Measurements from ENCODE around the gene EXOC3.

EXOC3 gene

DNA sequence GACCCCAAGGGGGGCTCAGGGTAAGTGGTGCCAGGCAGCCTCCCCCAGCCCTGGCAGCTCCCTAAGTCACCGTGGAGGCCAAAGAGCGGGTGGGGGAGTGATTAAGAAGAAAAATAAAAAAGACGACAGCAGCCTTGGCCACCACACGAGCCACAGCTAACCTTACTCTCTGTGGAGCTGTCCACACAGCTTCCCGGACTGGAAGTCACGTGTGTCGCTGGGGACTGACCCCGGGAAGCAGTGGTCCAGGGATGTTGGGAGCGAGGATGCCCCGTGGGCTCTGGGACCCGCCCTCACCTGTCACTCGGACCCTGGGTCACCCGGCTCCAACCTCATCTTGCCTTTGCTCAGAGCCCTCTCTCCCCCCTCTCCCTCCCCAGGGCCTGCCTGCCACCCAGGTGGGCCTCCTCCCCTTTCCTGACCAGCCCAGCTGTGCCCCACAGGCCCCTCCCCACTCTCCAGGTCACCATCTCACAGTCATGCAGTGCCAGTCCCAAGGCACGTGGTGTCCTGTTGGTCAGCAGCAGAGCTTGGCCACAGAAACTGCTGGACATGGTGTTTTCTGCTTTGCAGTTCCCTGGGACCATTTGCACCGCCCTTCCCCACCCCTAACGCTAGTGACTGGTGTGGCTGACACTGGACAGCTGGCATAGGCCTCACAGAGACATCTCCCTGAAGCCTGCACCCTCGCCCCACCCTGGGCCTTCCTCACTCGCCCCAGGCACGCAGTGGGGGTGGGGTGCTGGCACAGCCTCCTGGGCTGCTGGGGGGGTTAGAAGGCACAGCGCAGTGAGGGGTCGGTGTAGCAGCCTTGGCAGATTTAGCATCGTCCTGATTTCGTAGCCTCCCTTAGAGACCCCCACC is 9.8 kb upstream of the EXOC3 start:
- no peak overlapping the region for H3K4me3 ChIP-seq (ENCODE audit: low read depth, low read length)
- TF ChIP-seq, protein P1, sequence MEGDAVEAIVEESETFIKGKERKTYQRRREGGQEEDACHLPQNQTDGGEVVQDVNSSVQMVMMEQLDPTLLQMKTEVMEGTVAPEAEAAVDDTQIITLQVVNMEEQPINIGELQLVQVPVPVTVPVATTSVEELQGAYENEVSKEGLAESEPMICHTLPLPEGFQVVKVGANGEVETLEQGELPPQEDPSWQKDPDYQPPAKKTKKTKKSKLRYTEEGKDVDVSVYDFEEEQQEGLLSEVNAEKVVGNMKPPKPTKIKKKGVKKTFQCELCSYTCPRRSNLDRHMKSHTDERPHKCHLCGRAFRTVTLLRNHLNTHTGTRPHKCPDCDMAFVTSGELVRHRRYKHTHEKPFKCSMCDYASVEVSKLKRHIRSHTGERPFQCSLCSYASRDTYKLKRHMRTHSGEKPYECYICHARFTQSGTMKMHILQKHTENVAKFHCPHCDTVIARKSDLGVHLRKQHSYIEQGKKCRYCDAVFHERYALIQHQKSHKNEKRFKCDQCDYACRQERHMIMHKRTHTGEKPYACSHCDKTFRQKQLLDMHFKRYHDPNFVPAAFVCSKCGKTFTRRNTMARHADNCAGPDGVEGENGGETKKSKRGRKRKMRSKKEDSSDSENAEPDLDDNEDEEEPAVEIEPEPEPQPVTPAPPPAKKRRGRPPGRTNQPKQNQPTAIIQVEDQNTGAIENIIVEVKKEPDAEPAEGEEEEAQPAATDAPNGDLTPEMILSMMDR (IDR thresholded peaks at IDR 0.05; ENCODE audit: borderline replicate concordance, insufficient read depth, low read depth, low read length), result no peak

DNA sequence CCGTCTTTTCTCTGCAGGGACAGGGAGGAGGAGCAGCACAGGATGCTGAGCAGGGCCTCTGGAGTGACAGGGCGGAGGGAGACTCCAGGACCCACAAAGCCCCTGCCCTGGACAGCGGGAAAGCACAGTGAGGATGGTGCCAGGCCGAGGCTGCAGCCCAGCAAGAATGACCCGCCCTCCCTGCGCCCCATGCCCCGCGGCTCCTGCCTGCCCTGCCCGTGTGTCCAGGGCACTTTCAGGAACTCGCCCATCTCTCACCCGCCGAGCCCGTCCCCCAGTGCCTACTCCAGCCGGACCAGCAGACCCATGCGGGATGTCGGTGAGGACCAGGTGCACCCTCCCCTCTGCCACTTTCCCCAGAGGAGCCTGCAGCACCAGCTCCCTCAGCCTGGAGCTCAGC is 9.1 kb upstream of the EXOC3 start:
- H3K4me3 ChIP-seq (ENCODE audit: low read depth, low read length), result no peak overlapping the region
- TF ChIP-seq, protein P1 (IDR thresholded peaks at IDR 0.05; ENCODE audit: borderline replicate concordance, insufficient read depth, low read depth, low read length), result no peak

DNA sequence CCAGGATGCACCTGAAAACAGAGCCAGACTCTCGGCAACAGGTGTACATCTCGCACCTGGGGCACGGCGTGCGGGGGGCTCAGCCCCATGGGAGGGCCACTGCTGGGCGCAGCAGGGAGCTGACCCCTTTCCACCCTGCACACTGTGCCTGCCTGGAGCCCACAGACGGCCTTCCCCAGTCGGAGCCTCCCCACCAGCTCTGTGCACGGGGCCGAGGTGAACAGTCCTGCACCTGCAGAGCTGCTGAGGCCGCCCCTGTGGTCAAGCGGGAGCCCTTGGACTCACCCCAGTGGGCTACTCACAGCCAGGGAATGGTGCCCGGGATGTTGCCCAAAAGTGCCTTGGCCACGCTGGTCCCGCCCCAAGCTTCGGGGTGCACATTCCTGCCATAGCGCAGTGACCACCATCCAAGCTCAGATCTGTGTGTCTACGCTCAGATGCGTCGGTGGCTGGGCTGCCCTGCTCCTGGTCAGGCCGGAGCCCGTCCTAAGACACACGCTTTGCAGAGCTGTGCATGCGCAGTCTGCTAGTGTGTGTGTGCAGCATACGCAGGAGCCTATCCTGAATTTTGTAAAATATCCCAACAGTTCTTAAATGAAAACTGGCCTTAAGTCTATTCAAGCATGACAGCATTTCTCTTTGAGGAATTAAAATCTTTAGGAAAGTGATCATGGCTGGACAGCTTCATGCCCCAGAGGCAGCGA is 8.4 kb upstream of the EXOC3 start:
- TF ChIP-seq, protein P1 (IDR thresholded peaks at IDR 0.05; ENCODE audit: borderline replicate concordance, insufficient read depth, low read depth, low read length), result no peak
- no peak overlapping the region for H3K4me3 ChIP-seq (ENCODE audit: low read depth, low read length)

DNA sequence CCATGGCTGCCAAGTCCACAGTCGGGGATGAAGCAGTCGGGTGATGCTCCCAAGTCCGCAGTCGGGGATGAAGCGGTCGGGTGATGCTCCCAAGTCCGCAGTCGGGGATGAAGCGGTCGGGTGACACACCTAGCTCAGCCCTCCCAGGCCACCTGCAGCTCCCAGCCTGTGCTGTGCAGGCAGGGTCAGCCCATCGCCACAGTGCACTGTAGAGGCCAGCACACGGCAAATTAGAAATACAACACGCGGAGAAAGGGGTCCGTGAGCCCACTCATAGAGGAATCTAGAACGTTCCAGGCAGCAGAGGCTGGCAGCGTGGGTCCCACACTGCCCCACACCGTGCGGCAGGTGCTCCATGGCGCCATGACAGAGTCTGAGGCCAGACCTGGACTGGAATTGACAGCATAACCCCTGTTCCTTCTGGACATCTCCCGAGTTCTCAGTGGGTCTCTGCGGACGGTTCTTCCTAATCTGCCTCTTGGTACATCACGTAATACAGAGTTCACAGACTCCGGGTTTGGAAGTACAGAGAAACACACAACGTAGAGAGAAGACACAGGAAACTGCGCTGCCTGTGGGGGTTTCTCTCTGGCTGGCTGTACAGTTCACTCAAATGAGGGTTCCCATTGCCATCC is 7.7 kb upstream of the EXOC3 start:
- H3K4me3 ChIP-seq (ENCODE audit: low read depth, low read length), result no peak overlapping the region
- TF ChIP-seq, protein P1 (IDR thresholded peaks at IDR 0.05; ENCODE audit: borderline replicate concordance, insufficient read depth, low read depth, low read length), result no peak

DNA sequence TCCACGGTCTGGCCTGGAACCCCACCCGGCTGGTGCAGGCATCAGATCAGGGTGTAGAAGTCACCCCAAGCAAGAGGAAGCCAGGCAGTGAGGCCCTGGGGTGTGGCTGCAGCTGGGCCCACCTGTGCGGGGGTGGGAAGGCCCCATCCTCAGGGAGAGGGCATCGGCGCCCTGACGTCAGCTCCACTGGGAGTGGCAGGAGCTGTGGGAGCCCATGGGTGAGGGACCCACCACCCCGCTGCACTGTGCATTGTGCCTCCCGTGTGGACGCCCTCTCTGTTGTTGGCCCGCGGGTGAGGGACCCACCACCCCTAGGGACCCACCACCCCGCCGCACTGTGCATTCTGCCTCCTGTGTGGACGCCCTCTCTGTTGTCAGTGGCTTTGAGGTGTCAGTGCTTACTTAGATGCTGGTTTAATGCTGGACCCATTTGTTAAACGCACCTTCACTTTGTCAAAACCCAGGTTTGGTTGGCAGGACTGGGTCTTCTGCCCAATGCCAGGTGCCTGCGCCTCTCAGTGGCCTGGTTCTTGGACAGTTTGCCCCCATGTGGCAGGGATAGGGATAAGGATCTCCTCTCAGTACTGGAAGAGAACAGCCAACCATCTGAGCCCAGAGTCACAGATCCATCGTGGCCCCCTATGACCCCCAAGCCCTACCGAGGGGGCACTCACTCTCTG is 6.9 kb upstream of the EXOC3 start:
- TF ChIP-seq, protein P1 (IDR thresholded peaks at IDR 0.05; ENCODE audit: borderline replicate concordance, insufficient read depth, low read depth, low read length), result no peak
- H3K4me3 ChIP-seq (ENCODE audit: low read depth, low read length), result no peak overlapping the region

DNA sequence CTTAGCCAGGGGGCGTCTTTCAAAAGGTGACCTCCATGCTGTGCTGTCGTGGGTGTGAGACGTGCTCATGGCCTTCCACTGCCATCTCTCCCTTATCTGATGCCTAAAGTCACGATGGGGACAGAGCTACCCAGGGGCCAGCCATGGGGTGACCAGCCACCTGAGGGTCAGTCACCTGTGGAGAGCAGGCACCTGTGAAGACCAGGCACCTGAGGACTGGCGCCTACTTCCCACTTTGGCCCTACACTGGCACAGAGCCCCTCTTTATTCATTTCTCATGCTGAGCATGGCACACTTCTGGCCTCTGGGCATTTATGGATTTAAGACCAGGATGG is 6.4 kb upstream of the EXOC3 start:
- TF ChIP-seq, protein P1 (IDR thresholded peaks at IDR 0.05; ENCODE audit: borderline replicate concordance, insufficient read depth, low read depth, low read length), result no peak
- H3K4me3 ChIP-seq (ENCODE audit: low read depth, low read length), result no peak overlapping the region

Data from GM12875 (cell line).